GM12878 (cell line): ENCODE measurements around the gene TLR10. TPM values are rescaled to one million over a fixed set of nuclear protein-coding genes. Genes with fewer than 3 reads are reported as not detected.
A peak's percentile ranks its signal among the peaks of the same experiment; 100 is the strongest.

ENCODE experiments used
- ATF2 ChIP-seq: IDR thresholded peaks from 2 replicates; pipeline ENCODE4 v1.6.1; 2012; ENCODE audit warnings: low read length, inconsistent platforms
- BACH1 ChIP-seq: fragments of 450-650 bp; IDR thresholded peaks from 2 replicates; pipeline ENCODE4 v1.6.1; 2017; ENCODE audit warnings: mild to moderate bottlenecking, borderline replicate concordance
- BCL11A ChIP-seq: IDR thresholded peaks from 2 replicates; pipeline ENCODE4 v1.6.1; 2011; ENCODE audit warnings: low read depth, low read length
- BCLAF1 ChIP-seq: fragments of 450-650 bp; IDR thresholded peaks from 2 replicates; pipeline ENCODE4 v1.6.1; 2017; ENCODE audit warnings: antibody characterized with exemption, mild to moderate bottlenecking, moderate library complexity
- BMI1 ChIP-seq: fragments of 450-650 bp; IDR thresholded peaks from 2 replicates; pipeline ENCODE4 v1.6.1; 2016; ENCODE audit warnings: mild to moderate bottlenecking, moderate library complexity, borderline replicate concordance
- CHD1 ChIP-seq: IDR thresholded peaks from 2 replicates; pipeline ENCODE4 v1.6.1; 2012; ENCODE audit warnings: low read depth, low read length, improper control_type of control experiment
- CREM ChIP-seq: IDR thresholded peaks from 2 replicates; pipeline ENCODE4 v1.6.1; 2014; ENCODE audit warnings: antibody characterized with exemption, low read depth
- EGR1 ChIP-seq, 2 experiments: IDR thresholded peaks; 1 replicate in 1 of 2; 2 replicates in 1 of 2; pipeline ENCODE4 v1.6.1; 2011 to 2012; ENCODE audit warnings: low read depth in 2 of 2, low read length in 2 of 2, borderline replicate concordance in 1 of 2, mild to moderate bottlenecking in 1 of 2, moderate library complexity in 1 of 2
- EP300 ChIP-seq, 2 experiments: fragments of 150-350 bp in 1 of 2; IDR thresholded peaks; 2 replicates each; pipeline ENCODE4 v1.6.1; 2011 to 2012; ENCODE audit warnings: low read depth in 2 of 2, low read length in 2 of 2, borderline replicate concordance in 1 of 2, improper control_type of control experiment in 1 of 2, inconsistent platforms in 1 of 2; ENCODE audit not compliant: control insufficient read depth in 1 of 2
- FOXK2 ChIP-seq: fragments of 450-650 bp; IDR thresholded peaks from 2 replicates; pipeline ENCODE4 v1.6.1; 2017; ENCODE audit warnings: mild to moderate bottlenecking, moderate library complexity
- GABPA ChIP-seq: IDR thresholded peaks from 2 replicates; pipeline ENCODE4 v1.6.1; 2014; ENCODE audit warnings: antibody characterized with exemption, low read depth, mild to moderate bottlenecking, inconsistent platforms
- NRF1 ChIP-seq: conservative IDR thresholded peaks from 2 replicates; pipeline ENCODE4 v1.6.1; 2011; ENCODE audit warnings: mild to moderate bottlenecking, low read depth, low read length, improper control_type of control experiment
- PML ChIP-seq: IDR thresholded peaks from 2 replicates; pipeline ENCODE4 v1.6.1; 2012; ENCODE audit warnings: low read length, inconsistent platforms
- POU2F2 ChIP-seq: IDR thresholded peaks from 3 replicates; pipeline ENCODE4 v1.6.1; 2011; ENCODE audit warnings: low read depth, mild to moderate bottlenecking, low read length, borderline replicate concordance
- RUNX3 ChIP-seq: IDR thresholded peaks from 2 replicates; pipeline ENCODE4 v1.6.1; 2012; ENCODE audit warnings: low read length, inconsistent platforms
- SKIL ChIP-seq: fragments of 450-650 bp; IDR thresholded peaks from 2 replicates; pipeline ENCODE4 v1.6.1; 2017; ENCODE audit warnings: mild to moderate bottlenecking, low read depth, inconsistent platforms; ENCODE audit not compliant: poor library complexity, severe bottlenecking
- TARDBP ChIP-seq: IDR thresholded peaks from 2 replicates; pipeline ENCODE4 v1.6.1; 2016; ENCODE audit warnings: borderline replicate concordance
- ZBTB40 ChIP-seq: fragments of 450-650 bp; IDR thresholded peaks from 2 replicates; pipeline ENCODE4 v1.6.1; 2016; ENCODE audit warnings: mild to moderate bottlenecking, moderate library complexity, borderline replicate concordance
- ZZZ3 ChIP-seq: IDR thresholded peaks from 2 replicates; pipeline ENCODE4 v1.6.1; 2011; ENCODE audit warnings: low read depth; ENCODE audit not compliant: control insufficient read depth, insufficient read length
- polyA plus RNA-seq, 11 experiments: library from polyadenylated mRNA; depleted of rRNA in 4 of 11; unstranded in 6 of 11; stranded (reverse) in 5 of 11; fragments of >200 nt; fragmentation: Nextera tagmentation in 4 of 11; fragmentation: Illumina TruSeq in 1 of 11; extraction: Ambion mirVana in 4 of 11; extraction: Trizol in 1 of 11; gene quantifications; 1 replicate in 1 of 11; 2 replicates in 10 of 11; pipeline versions ENCODE4 v1.2.1 to v1.2.3, GENCODE V29; 2011 to 2016; ENCODE audit warnings: inconsistent platforms in 2 of 11, missing spikeins in 2 of 11, low read depth in 1 of 11
- total RNA-seq, 4 experiments: library from RNA; depleted of rRNA in 3 of 4; stranded (reverse); fragments of >200 nt in 3 of 4; fragmentation: Illumina TruSeq in 1 of 4; extraction: Trizol in 1 of 4; gene quantifications; 2 replicates each; pipeline versions ENCODE4 v1.2.1 to v1.2.3, GENCODE V29; 2013 to 2021

The TLR10 gene
- total and polyA plus RNA-seq, 10 of the 15 experiments (the other 5 are each of a cell fraction or from before 2014, with no cell fraction given): 31.5 to 149 (median 64.9) TPM

- TF ChIP-seq EP300 (IDR thresholded peaks at IDR 0.05; ENCODE audit: borderline replicate concordance in 1 of 2, control insufficient read depth in 1 of 2, low read depth in 2 of 2, low read length in 2 of 2) (peak; percentile 75 to 90; a peak in 3 of 4 replicates), EGR1 (IDR thresholded peaks at IDR 0.05; ENCODE audit: borderline replicate concordance in 1 of 2, low read depth in 2 of 2, low read length in 2 of 2) (no peak), ZZZ3 (no peak), BACH1 (peak; percentile 74; the same call in 1 of the 2 replicates), NRF1 (no peak), CHD1 (no peak), BCLAF1 (no peak), RUNX3 (peak; percentile 63), ATF2 (peak; percentile 94), CREM (0 out of 2 replicates have a peak, but pooled peaks have one; percentile 37), GABPA (0 out of 2 replicates have a peak, but pooled peaks have one; percentile 29), PML (no peak), BMI1 (no peak; the same call in 1 of the 2 replicates), TARDBP (no peak), FOXK2 (no peak), POU2F2 (peak; percentile 22; the same call in 1 of the 3 replicates), SKIL (peak; percentile 52), ZBTB40 (no peak), BCL11A (peak; percentile 51; the same call in 1 of the 2 replicates)
Measured at GRCh38 chr4:38820329-38821061, 37.7 kb upstream of the TLR10 start (continued).
